HepG2 (cell line): ENCODE measurements around the gene CYYR1.

Source experiments
- MYC ChIP-seq: sonication (generic); formaldehyde crosslinking; IDR thresholded peaks from 2 replicates; pipeline ENCODE4 v1.9.0; 2021; ENCODE audit warnings: missing genetic modification reagents, borderline replicate concordance
- TF ChIP-seq, protein P1 (sequence below): sonication (generic); formaldehyde crosslinking; conservative IDR thresholded peaks from 2 replicates; pipeline ENCODE4 v1.4.0; 2020; ENCODE audit warnings: missing genetic modification reagents

- TF ChIP-seq, protein P1, sequence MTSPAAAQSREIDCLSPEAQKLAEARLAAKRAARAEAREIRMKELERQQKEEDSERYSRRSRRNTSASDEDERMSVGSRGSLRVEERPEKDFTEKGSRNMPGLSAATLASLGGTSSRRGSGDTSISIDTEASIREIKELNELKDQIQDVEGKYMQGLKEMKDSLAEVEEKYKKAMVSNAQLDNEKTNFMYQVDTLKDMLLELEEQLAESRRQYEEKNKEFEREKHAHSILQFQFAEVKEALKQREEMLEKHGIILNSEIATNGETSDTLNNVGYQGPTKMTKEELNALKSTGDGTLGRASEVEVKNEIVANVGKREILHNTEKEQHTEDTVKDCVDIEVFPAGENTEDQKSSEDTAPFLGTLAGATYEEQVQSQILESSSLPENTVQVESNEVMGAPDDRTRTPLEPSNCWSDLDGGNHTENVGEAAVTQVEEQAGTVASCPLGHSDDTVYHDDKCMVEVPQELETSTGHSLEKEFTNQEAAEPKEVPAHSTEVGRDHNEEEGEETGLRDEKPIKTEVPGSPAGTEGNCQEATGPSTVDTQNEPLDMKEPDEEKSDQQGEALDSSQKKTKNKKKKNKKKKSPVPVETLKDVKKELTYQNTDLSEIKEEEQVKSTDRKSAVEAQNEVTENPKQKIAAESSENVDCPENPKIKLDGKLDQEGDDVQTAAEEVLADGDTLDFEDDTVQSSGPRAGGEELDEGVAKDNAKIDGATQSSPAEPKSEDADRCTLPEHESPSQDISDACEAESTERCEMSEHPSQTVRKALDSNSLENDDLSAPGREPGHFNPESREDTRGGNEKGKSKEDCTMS: no peak
- no peak for TF ChIP-seq MYC
Measured at GRCh38 chr21:26565111-26565510, 8.0 kb downstream of the CYYR1 start.
